Breast epithelium (tissue), 3 donors: Measurements from ENCODE around the gene SLC1A7.

Experiments
- POLR2A ChIP-seq: fragments of 450-650 bp; IDR thresholded peaks from one replicate; pipeline ENCODE4 v1.6.1; 2016; ENCODE audit warnings: antibody characterized with exemption, mild to moderate bottlenecking, moderate library complexity
- POLR2AphosphoS5 ChIP-seq, 3 donors: sonication (generic); formaldehyde crosslinking; IDR thresholded peaks; one replicate each; pipeline ENCODE4 v1.6.1; 2017; ENCODE audit warnings: antibody characterized with exemption in 3 of 3
- TF ChIP-seq, protein P1 (sequence below), 3 donors: fragments of 450-650 bp; IDR thresholded peaks; one replicate each; pipeline ENCODE4 v1.5.1; 2016 to 2017; ENCODE audit warnings: antibody characterized with exemption in 3 of 3, mild to moderate bottlenecking in 3 of 3, moderate library complexity in 3 of 3

DNA sequence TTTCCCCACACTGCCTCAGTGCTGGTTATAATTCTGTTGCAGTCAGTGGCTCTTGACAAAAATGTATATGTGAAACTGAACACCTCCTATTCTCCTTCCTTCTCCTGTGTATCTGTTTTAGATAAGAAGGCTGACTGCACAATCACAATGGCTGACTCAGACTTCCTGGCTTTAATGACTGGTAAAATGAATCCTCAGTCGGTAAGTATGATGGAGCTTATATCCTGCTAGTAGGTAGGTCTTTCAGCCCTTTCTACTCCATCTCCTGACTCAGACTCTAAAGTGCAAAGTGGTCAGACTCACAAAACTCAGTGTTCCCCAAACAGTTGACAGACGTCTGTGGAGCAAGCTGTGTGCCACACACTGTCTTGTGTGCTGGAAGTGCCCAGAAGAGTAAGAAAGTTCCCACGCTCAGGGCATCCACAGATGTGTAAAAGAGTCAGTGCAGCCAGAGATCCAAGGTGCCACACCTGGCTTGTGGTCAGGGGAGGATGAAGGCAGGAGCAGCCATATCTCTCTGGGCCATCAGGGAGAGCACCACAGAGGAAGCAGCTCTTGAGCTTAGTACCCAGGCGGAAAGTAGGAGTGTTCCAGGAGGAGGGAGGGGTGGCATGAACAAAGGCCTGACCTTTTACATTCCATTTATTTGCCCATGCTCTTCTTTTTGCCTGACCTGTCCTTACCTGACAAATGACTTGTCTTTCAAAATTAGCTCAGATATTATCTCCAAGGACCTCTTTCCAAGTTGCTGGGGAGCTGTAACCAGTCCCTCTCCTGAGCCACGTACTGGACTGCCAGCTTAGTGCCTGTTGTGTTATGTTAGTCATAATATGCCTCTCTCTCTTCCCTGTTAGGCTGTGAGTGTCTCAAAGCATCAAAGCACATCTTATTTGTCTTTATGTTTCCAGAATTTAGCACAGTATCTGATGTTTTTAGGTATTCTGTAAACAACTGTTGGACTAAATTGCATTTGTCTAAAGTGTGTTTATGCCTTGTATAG lies 94.4 kb downstream of the SLC1A7 start:
- no peak for TF ChIP-seq POLR2A
- TF ChIP-seq, protein P1, sequence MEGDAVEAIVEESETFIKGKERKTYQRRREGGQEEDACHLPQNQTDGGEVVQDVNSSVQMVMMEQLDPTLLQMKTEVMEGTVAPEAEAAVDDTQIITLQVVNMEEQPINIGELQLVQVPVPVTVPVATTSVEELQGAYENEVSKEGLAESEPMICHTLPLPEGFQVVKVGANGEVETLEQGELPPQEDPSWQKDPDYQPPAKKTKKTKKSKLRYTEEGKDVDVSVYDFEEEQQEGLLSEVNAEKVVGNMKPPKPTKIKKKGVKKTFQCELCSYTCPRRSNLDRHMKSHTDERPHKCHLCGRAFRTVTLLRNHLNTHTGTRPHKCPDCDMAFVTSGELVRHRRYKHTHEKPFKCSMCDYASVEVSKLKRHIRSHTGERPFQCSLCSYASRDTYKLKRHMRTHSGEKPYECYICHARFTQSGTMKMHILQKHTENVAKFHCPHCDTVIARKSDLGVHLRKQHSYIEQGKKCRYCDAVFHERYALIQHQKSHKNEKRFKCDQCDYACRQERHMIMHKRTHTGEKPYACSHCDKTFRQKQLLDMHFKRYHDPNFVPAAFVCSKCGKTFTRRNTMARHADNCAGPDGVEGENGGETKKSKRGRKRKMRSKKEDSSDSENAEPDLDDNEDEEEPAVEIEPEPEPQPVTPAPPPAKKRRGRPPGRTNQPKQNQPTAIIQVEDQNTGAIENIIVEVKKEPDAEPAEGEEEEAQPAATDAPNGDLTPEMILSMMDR (IDR thresholded peaks at IDR 0.05) = no peak
- no peak for TF ChIP-seq POLR2AphosphoS5 (IDR thresholded peaks at IDR 0.05)
